ENCODE data around the gene DUSP7.

DUSP7 gene

GRCh38 chr3:52099001-52099401 is 42.6 kb upstream of the DUSP7 start:
- Histone ChIP-seq H3K27ac (ENCODE audit: low read depth, low read length) (no peak overlapping the region), H3K36me3 (ENCODE audit: low read length) (peaks cover 10% of the 10 kb centered on the region; the same call in 1 of the 2 replicates), H3K27me3 (ENCODE audit: low read length) (no peaks in the 10 kb centered on the region), H3K4me3 (ENCODE audit: insufficient read depth, low read length, poor library complexity, severe bottlenecking) (no peak overlapping the region), H3K9ac (ENCODE audit: low read length) (no peak overlapping the region), H3F3A (ENCODE audit: insufficient read depth) (no peaks in the 10 kb centered on the region), H2AFZ (ENCODE audit: low read depth, low read length, severe bottlenecking) (no peak overlapping the region), H3K9me3 (ENCODE audit: insufficient read depth, low read length) (no peaks in the 10 kb centered on the region), H3K9me2 (replicated peaks; ENCODE audit: insufficient read depth, low read length) (no peaks in the 10 kb centered on the region), H4K20me1 (ENCODE audit: low read depth, low read length) (no peaks in the 10 kb centered on the region), H3K79me2 (ENCODE audit: insufficient read depth, low read length) (no peaks in the 10 kb centered on the region), H3K4me2 (ENCODE audit: low read depth, low read length, poor library complexity, severe bottlenecking) (no peak overlapping the region)
- TF ChIP-seq CTCF (IDR thresholded peaks at IDR 0.05; ENCODE audit: insufficient read depth, low read length, poor library complexity, severe bottlenecking), result no peak
- no peak for TF ChIP-seq EZH2phosphoT487 (conservative IDR thresholded peaks at IDR 0.05; ENCODE audit: low read length)

DNA sequence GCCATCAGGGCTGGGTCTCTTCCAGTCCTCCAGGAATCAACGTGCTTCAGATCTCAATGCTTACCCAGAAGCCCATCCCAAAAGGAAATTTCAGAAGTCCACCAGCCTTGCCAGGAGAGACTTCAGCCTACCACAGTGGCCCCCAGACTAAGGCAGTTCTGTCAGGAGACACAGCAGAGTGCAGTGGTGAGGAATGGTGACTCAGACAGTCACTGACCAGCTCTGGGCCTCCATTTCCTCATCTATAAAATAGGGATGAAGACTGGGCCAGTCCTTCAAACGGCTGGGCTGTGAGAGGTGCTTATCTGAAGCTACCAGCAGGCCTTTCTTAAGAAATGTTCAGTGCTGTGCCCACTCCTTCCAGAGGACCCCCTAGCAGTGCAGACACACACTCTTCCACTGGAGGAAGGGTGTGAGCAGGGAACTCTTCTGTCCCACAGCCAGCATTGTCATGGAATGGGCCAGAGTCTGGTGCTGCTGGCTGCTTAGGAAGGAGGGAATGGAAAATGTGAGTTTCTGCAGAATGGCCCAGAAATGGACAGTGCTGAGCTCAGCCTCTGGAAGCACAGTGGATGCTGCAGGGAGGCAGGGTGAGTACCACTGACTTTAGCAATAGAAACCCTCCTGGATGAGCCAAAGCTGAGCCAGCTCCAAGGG is 41.6 kb upstream of the DUSP7 start:
- no peak overlapping the region for H3K4me3 ChIP-seq (ENCODE audit: insufficient read depth, low read length, poor library complexity, severe bottlenecking)
- no peak overlapping the region for H2AFZ ChIP-seq (ENCODE audit: low read depth, low read length, severe bottlenecking)
- no peak overlapping the region for H3K9ac ChIP-seq (ENCODE audit: low read length)
- TF ChIP-seq EZH2phosphoT487 (conservative IDR thresholded peaks at IDR 0.05; ENCODE audit: low read length) (no peak), CTCF (IDR thresholded peaks at IDR 0.05; ENCODE audit: insufficient read depth, low read length, poor library complexity, severe bottlenecking) (no peak)
- no peaks in the 10 kb centered on the region for H3K9me2 ChIP-seq (replicated peaks; ENCODE audit: insufficient read depth, low read length)
- H3K27ac ChIP-seq (ENCODE audit: low read depth, low read length), result no peak overlapping the region
- H4K20me1 ChIP-seq (ENCODE audit: low read depth, low read length), result no peaks in the 10 kb centered on the region
- H3F3A ChIP-seq (ENCODE audit: insufficient read depth), result no peaks in the 10 kb centered on the region
- H3K9me3 ChIP-seq (ENCODE audit: insufficient read depth, low read length), result no peaks in the 10 kb centered on the region
- H3K79me2 ChIP-seq (ENCODE audit: insufficient read depth, low read length), result no peaks in the 10 kb centered on the region
- no peak overlapping the region for H3K4me2 ChIP-seq (ENCODE audit: low read depth, low read length, poor library complexity, severe bottlenecking)
- H3K36me3 ChIP-seq (ENCODE audit: low read length), result peaks cover 10% of the 10 kb centered on the region; the same call in 1 of the 2 replicates
- H3K27me3 ChIP-seq (ENCODE audit: low read length), result no peaks in the 10 kb centered on the region

DNA sequence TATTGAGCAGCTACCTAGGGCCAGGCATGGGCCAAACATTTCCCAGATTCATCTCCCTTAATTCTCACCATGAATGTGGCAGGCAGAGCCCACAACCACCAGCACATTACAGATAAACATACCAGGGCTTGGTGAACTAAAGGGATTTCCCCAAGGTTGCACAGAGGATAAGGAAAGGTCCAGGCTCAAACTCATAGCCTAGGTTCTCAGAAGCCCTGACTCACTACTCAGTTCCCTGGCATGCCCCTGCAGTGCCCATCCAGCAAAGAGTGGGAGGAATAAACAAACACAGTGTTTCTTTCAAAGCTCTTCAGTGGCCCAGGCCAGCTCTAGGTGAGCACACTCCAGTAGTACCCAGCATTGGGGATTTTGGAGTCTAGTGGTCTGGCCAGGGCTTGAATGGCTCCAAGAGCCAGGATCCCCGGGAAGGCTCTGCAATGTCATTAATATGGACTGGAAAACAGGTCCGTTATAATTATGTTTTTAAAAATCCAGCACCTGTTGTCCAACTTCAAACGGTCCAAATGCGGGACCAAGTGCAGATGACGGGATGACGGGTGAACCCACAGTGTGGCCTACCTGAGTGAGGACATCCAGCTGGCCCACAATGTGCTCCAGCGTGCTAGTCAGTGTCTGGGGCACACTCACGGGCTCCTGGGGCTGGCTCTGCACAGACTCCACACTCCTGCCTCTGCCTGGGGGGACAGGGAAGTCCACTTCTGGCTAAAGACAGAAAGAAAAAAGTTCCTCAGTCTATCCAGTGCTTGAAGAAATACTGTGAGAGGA is 39.8 kb upstream of the DUSP7 start:
- Histone ChIP-seq H3K9me2 (replicated peaks; ENCODE audit: insufficient read depth, low read length) (no peaks in the 10 kb centered on the region), H3F3A (ENCODE audit: insufficient read depth) (no peaks in the 10 kb centered on the region), H3K4me3 (ENCODE audit: insufficient read depth, low read length, poor library complexity, severe bottlenecking) (no peak overlapping the region), H3K9me3 (ENCODE audit: insufficient read depth, low read length) (no peaks in the 10 kb centered on the region), H4K20me1 (ENCODE audit: low read depth, low read length) (no peaks in the 10 kb centered on the region), H3K27me3 (ENCODE audit: low read length) (no peaks in the 10 kb centered on the region), H3K9ac (ENCODE audit: low read length) (no peak overlapping the region), H3K36me3 (ENCODE audit: low read length) (no peaks in the 10 kb centered on the region), H3K27ac (ENCODE audit: low read depth, low read length) (no peak overlapping the region), H3K79me2 (ENCODE audit: insufficient read depth, low read length) (no peaks in the 10 kb centered on the region), H3K4me2 (ENCODE audit: low read depth, low read length, poor library complexity, severe bottlenecking) (no peak overlapping the region), H2AFZ (ENCODE audit: low read depth, low read length, severe bottlenecking) (no peak overlapping the region)
- TF ChIP-seq EZH2phosphoT487 (conservative IDR thresholded peaks at IDR 0.05; ENCODE audit: low read length) (no peak), CTCF (IDR thresholded peaks at IDR 0.05; ENCODE audit: insufficient read depth, low read length, poor library complexity, severe bottlenecking) (no peak)

Data from SU-DHL-6 (cell line).